Measurements from ENCODE around the gene LAPTM5. TPM values are rescaled to one million over a fixed set of nuclear protein-coding genes. Genes with fewer than 3 reads are reported as not detected.

Gene LAPTM5
- total and polyA plus RNA-seq, 10 of the 15 experiments (the other 5 are each of a cell fraction or from before 2014, with no cell fraction given): 24.1 to 1,034 (median 687) TPM

DNA sequence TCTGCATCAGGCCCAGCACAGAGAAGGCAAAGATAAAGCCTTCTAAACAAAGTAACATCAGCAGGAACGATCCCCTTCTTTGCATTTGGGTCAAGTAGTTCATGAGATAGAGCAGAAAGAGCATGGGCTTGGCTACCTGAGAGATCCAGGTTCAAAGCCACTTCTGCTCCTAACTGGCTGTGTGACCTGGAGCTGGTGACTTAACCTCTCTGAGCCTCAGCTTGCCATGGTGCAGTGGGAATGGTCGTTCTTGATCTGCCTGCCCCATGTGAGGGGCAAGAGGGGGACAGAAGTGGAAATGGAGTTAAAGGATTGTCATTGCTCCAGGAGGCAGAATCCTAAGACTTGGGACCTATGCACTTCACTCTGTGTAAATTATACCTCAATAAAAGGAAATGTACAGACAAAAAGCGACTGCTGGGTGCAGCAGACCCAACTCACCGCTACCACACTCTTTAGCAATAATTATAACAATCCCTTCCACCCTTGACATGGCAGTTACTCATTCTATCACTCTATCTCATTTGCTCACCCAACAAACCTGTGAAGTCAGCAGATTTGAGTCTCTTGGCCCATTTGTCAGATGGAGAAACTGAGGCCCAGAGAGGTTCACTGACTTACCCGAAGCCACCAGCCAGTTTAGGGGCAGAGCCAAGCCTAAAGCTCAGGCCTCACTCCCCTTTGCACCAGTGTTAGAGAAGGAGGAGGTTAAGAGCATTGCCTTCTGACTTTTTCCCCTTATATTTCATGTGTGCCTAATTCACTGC, 32.7 kb downstream of the LAPTM5 start (continued):
- TF ChIP-seq, protein P1, sequence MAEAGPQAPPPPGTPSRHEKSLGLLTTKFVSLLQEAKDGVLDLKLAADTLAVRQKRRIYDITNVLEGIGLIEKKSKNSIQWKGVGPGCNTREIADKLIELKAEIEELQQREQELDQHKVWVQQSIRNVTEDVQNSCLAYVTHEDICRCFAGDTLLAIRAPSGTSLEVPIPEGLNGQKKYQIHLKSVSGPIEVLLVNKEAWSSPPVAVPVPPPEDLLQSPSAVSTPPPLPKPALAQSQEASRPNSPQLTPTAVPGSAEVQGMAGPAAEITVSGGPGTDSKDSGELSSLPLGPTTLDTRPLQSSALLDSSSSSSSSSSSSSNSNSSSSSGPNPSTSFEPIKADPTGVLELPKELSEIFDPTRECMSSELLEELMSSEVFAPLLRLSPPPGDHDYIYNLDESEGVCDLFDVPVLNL (IDR thresholded peaks at IDR 0.05; ENCODE audit: low read depth, low read length): no peak

DNA sequence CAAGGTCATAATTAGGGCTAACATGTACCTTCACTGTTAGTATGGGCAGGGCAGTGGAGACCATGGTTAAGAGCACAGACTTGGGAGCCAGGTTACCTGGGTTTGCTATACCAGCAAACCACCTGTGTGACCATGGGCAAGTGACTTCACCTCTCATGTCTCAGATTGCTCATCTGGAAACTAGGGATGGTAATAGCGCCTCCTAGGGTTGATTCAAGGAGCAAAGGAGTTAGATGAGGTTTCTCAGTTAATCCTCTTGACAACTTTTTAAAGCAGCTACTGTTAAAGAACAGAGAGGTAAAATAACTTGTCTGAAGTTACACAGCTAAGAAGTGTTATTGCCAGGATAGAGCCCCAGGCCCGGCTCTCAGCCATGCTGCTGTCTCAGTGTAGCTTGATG, 33.4 kb downstream of the LAPTM5 start:
- H3K27ac ChIP-seq (ENCODE audit: control insufficient read depth, insufficient read depth): no peak overlapping the region
- no peak overlapping the region for H3K4me2 ChIP-seq (ENCODE audit: control insufficient read depth, insufficient read depth)
- no peak overlapping the region for H3K9ac ChIP-seq (ENCODE audit: control insufficient read depth, insufficient read depth, low read length)
- DNase-seq (ENCODE audit: low read depth, low spot score): no peak
- no peaks in the 10 kb centered on the region for H3K9me3 ChIP-seq (replicated peaks; ENCODE audit: control insufficient read depth, insufficient read depth, low read length)
- ATAC-seq: no peak; the same call in 2 of the 3 replicates
- ChIA-PET POLR2A (interaction anchor here (1.5 to 3.8 kb wide), 2 partner anchors 28 to 56 kb away, joined by 5 to 23 read pairs; no protein-coding TSS in a partner anchor), RAD21 (ENCODE audit: unreplicated experiment) (interaction anchor here (0.7 to 15.6 kb wide), 5 partner anchors 19 to 57 kb away, joined by 3 to 538 read pairs (median 3); no protein-coding TSS in a partner anchor), SMC1A (ENCODE audit: uncharacterized antibody, unreplicated experiment) (interaction anchor here (0.7 to 21.5 kb wide), 4 partner anchors 10 to 195 kb away, joined by 3 to 556 read pairs (median 215); partner anchors contain the start of gene LAPTM5), CTCF (interaction anchor here (1.0 to 11.2 kb wide), 8 partner anchors 9 to 56 kb away, joined by 3 to 221 read pairs (median 4); partner anchors contain the start of gene LAPTM5)
- no peaks in the 10 kb centered on the region for H3K36me3 ChIP-seq (ENCODE audit: control insufficient read depth in 2 of 2, insufficient read depth in 2 of 2, low read length in 1 of 2)
- intact Hi-C loops (cut with micrococcal nuclease; ENCODE audit: unreplicated experiment): no loop called here
- H3K27me3 ChIP-seq (replicated peaks in 1 of 2; ENCODE audit: control insufficient read depth in 2 of 2, insufficient read depth in 2 of 2, low read length in 1 of 2): no peaks in the 10 kb centered on the region
- in situ Hi-C loops (cut with MboI): loop anchor here (10.0 kb wide), 1 partner anchor 51 kb away; no protein-coding TSS in a partner anchor
- FAIRE-seq: no peak
- TF ChIP-seq, protein P2, sequence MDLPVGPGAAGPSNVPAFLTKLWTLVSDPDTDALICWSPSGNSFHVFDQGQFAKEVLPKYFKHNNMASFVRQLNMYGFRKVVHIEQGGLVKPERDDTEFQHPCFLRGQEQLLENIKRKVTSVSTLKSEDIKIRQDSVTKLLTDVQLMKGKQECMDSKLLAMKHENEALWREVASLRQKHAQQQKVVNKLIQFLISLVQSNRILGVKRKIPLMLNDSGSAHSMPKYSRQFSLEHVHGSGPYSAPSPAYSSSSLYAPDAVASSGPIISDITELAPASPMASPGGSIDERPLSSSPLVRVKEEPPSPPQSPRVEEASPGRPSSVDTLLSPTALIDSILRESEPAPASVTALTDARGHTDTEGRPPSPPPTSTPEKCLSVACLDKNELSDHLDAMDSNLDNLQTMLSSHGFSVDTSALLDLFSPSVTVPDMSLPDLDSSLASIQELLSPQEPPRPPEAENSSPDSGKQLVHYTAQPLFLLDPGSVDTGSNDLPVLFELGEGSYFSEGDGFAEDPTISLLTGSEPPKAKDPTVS (IDR thresholded peaks at IDR 0.05; ENCODE audit: low read depth, low read length): no peak
- TF ChIP-seq, protein P3, sequence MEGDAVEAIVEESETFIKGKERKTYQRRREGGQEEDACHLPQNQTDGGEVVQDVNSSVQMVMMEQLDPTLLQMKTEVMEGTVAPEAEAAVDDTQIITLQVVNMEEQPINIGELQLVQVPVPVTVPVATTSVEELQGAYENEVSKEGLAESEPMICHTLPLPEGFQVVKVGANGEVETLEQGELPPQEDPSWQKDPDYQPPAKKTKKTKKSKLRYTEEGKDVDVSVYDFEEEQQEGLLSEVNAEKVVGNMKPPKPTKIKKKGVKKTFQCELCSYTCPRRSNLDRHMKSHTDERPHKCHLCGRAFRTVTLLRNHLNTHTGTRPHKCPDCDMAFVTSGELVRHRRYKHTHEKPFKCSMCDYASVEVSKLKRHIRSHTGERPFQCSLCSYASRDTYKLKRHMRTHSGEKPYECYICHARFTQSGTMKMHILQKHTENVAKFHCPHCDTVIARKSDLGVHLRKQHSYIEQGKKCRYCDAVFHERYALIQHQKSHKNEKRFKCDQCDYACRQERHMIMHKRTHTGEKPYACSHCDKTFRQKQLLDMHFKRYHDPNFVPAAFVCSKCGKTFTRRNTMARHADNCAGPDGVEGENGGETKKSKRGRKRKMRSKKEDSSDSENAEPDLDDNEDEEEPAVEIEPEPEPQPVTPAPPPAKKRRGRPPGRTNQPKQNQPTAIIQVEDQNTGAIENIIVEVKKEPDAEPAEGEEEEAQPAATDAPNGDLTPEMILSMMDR (IDR thresholded peaks at IDR 0.05 in 2 of 3, conservative IDR thresholded peaks at IDR 0.05 in 1 of 3; ENCODE audit: control insufficient read depth in 2 of 3, extremely low read depth in 1 of 3, insufficient read depth in 1 of 3, low read depth in 3 of 3, low read length in 3 of 3): peak in 2 of 3 experiments; percentile 15 to 51; a peak in 4 of 6 replicates
- TF ChIP-seq, protein P4, sequence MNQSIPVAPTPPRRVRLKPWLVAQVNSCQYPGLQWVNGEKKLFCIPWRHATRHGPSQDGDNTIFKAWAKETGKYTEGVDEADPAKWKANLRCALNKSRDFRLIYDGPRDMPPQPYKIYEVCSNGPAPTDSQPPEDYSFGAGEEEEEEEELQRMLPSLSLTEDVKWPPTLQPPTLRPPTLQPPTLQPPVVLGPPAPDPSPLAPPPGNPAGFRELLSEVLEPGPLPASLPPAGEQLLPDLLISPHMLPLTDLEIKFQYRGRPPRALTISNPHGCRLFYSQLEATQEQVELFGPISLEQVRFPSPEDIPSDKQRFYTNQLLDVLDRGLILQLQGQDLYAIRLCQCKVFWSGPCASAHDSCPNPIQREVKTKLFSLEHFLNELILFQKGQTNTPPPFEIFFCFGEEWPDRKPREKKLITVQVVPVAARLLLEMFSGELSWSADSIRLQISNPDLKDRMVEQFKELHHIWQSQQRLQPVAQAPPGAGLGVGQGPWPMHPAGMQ (IDR thresholded peaks at IDR 0.05; ENCODE audit: borderline replicate concordance): no peak
- no peak for TF ChIP-seq HCFC1 (IDR thresholded peaks at IDR 0.05; ENCODE audit: low read length)
- no peak for TF ChIP-seq ETV6 (conservative IDR thresholded peaks at IDR 0.05 in 1 of 2, IDR thresholded peaks at IDR 0.05 in 1 of 2; ENCODE audit: borderline replicate concordance in 1 of 2, low read depth in 1 of 2)
- WGBS (ENCODE audit: insufficient coverage, insufficient replicate concordance, low lambda C conversion rate, missing lambda C conversion rate): 58% methylated on average over 2 of the region's 2 CpGs
- no peaks in the 10 kb centered on the region for H4K20me1 ChIP-seq (ENCODE audit: control insufficient read depth, insufficient read depth)
- H2AFZ ChIP-seq (ENCODE audit: control insufficient read depth, low read depth, low read length): no peak overlapping the region
- peaks cover 11% of the 10 kb centered on the region for H3K4me1 ChIP-seq (ENCODE audit: control insufficient read depth, insufficient read depth, low read length)
- H3K4me3 ChIP-seq: no peak overlapping the region
- H3K79me2 ChIP-seq (ENCODE audit: control insufficient read depth, insufficient read depth, low read length): peaks cover 2% of the 10 kb centered on the region
- BruUV-seq (replicated peaks): no TSS peak

All from GM12878 (cell line).